Left lung (tissue), 10 donors: ENCODE results near the gene C1QA. TPM values are rescaled to one million over a fixed set of nuclear protein-coding genes. Genes with fewer than 3 reads are reported as not detected.

ENCODE experiments used
- ATAC-seq: fragments of 200-7000 bp; cut with Tn5 transposase; one replicate; pipeline ENCODE4 v1.9.1; 2020; ENCODE audit warnings: moderate library complexity
- DNase-seq, 4 donors: peaks; one replicate each; pipeline ENCODE4 v3.0.0-alpha.2; 2013 to 2020
- H3K27ac ChIP-seq, 2 donors: fragments of 200-600 bp; sonication (generic) in 1 of 2; one replicate each; pipeline versions ENCODE4 v1.5.0 to v1.8.0; 2020 to 2021
- H3K27me3 ChIP-seq, 2 donors: fragments of 200-600 bp; sonication (generic) in 1 of 2; one replicate each; pipeline versions ENCODE4 v1.5.0 to v1.8.0; 2020 to 2021
- H3K36me3 ChIP-seq, 2 donors: fragments of 200-600 bp; sonication (generic) in 1 of 2; one replicate each; pipeline versions ENCODE4 v1.5.0 to v1.8.0; 2020 to 2021
- H3K4me1 ChIP-seq, 2 donors: fragments of 200-600 bp; one replicate each; pipeline ENCODE4 v1.8.0; 2021
- H3K4me3 ChIP-seq, 2 donors: fragments of 200-600 bp; sonication (generic) in 1 of 2; one replicate each; pipeline versions ENCODE4 v1.5.0 to v1.8.0; 2020 to 2021; ENCODE audit warnings: mild to moderate bottlenecking in 1 of 2
- H3K9me3 ChIP-seq, 2 donors: fragments of 200-600 bp; sonication (generic) in 1 of 2; one replicate each; pipeline versions ENCODE4 v1.5.0 to v1.8.0; 2020 to 2021
- CTCF ChIP-seq, 2 donors: fragments of 200-600 bp; sonication (generic) in 1 of 2; IDR thresholded peaks; one replicate each; pipeline versions ENCODE4 v1.5.0 to v1.8.0; 2021; ENCODE audit warnings: antibody characterized with exemption in 2 of 2
- intact Hi-C, 2 donors: fragments of 100-400 bp; cut with DNase I; formaldehyde crosslinking; loops; one replicate each; pipeline versions ENCODE4 v1.11.2 to v1.14.2; 2022
- polyA plus RNA-seq, 6 donors: library from polyadenylated mRNA; unstranded; fragments of 120-200 nt; gene quantifications; one replicate each; pipeline ENCODE4 v1.2.1, GENCODE V29; 2013; ENCODE audit not compliant: insufficient read length in 6 of 6
- total RNA-seq, 2 donors: library from RNA; stranded (reverse); fragmentation: NEBNext Ultra II Directional; extraction: Animal tissue kit (Norgen Biotek cat#: 25700); gene quantifications; one replicate each; pipeline ENCODE4 v1.2.1, GENCODE V29; 2021
- donor health status: DM: no; HTN: yes; CAD: no.
- donor health status: DM: no; HTN: no; CAD: no.

C1QA gene
- total and polyA plus RNA-seq, 8 donors = 15.3 to 476 (median 24.1) TPM

DNA sequence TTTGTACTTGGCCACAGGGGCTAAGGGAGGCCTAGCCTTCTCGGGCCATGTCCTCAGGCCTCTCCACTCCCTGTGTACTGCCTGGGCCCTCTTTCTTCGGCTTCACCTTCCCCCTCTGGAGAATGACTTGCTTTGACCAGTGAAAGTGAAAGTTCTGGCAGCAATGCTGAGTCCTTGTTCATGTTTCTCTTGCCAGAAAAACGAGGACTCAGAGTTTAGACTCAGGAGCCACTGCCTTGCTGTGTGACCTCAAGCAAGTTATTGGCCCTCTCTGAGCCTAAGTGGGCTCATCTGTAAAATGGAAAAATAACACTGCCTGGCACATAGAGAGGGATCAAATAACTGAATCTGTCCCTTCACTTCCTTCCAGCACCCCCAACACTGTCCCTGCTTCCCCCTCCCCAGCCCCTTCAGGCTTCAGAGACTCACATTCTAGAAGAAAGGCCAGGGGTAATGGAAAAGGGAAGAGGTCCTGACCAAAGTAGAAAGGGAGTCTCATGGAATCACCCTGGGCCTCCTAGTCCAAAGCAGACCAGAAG, 1.5 kb downstream of the C1QA start:
- Histone ChIP-seq H3K36me3 (no peaks in the 10 kb centered on the region), H3K4me3 (peak overlapping the region; percentile 5 to 40), H3K27me3 (peaks cover 0 to 66% of the 10 kb centered on the region in 2 donors), H3K9me3 (no peaks in the 10 kb centered on the region), H3K27ac (no peak overlapping the region), H3K4me1 (peaks cover 4 to 10% of the 10 kb centered on the region in 2 donors)
- ATAC-seq = no peak
- no peak for TF ChIP-seq CTCF (IDR thresholded peaks at IDR 0.05)
- no peak for DNase-seq
- intact Hi-C loops = loop anchor here in 1 of 2 donors (10.0 kb wide), 1 partner anchor 213 kb away; no protein-coding TSS in a partner anchor

- no peak for ATAC-seq
- H3K4me1 ChIP-seq = peaks cover 4 to 10% of the 10 kb centered on the region in 2 donors
- no peaks in the 10 kb centered on the region for H3K9me3 ChIP-seq
- TF ChIP-seq CTCF (IDR thresholded peaks at IDR 0.05) = no peak
- H3K4me3 ChIP-seq = peak overlapping the region in 1 of 2 donors; percentile 40
- no peaks in the 10 kb centered on the region for H3K36me3 ChIP-seq
- H3K27me3 ChIP-seq = peaks cover 0 to 65% of the 10 kb centered on the region in 2 donors
- H3K27ac ChIP-seq = no peak overlapping the region
- intact Hi-C loops = loop anchor here in 1 of 2 donors (10.0 kb wide), 1 partner anchor 214 kb away; no protein-coding TSS in a partner anchor
- DNase-seq = no peak
These were observed 2.2 kb downstream of the C1QA start for GRCh38 chr1:22638476-22639234.

GRCh38 chr1:22639286-22639685, 2.9 kb downstream of the C1QA start:
- H3K4me3 ChIP-seq = peak overlapping the region in 1 of 2 donors; percentile 40
- ATAC-seq = no peak
- intact Hi-C loops = loop anchor here in 1 of 2 donors (10.0 kb wide), 1 partner anchor 214 kb away; no protein-coding TSS in a partner anchor

DNA sequence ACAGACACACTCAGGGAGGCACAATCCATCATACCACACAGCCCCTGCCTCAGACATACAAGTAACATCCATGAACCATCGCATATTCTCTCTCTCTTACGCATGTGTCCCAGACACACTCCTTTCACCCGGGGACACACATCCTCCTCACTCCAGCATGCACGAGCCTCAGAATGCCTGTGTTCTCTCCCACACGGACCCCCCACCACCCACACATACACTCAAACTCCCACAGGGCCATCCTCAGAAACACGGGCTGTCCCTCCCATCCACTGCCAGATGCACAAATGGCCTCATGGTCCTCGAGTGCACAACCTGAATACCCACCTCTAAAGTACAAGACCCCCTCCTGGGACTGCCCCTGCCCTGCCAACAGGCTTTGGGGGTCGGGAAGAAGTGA, 4.8 kb downstream of the C1QA start:
- ATAC-seq = no peak

More at GRCh38 chr1:22639286-22639685, 2.9 kb downstream of the C1QA start:
- Histone ChIP-seq H3K27me3 (peaks cover 0 to 65% of the 10 kb centered on the region in 2 donors), H3K27ac (no peak overlapping the region), H3K9me3 (no peaks in the 10 kb centered on the region), H3K36me3 (no peaks in the 10 kb centered on the region), H3K4me1 (peaks cover 4 to 10% of the 10 kb centered on the region in 2 donors)
- DNase-seq = no peak
- no peak for TF ChIP-seq CTCF (IDR thresholded peaks at IDR 0.05)

More for the DNA sequence above, 4.8 kb downstream of the C1QA start:
- no peak for DNase-seq
- H3K27me3 ChIP-seq = peaks cover 0 to 56% of the 10 kb centered on the region in 2 donors
- H3K9me3 ChIP-seq = no peaks in the 10 kb centered on the region
- peaks cover 4 to 10% of the 10 kb centered on the region in 2 donors for H3K4me1 ChIP-seq
- intact Hi-C loops = no loop called here
- H3K4me3 ChIP-seq = no peak overlapping the region
- TF ChIP-seq CTCF (IDR thresholded peaks at IDR 0.05) = no peak
- no peaks in the 10 kb centered on the region for H3K36me3 ChIP-seq
- H3K27ac ChIP-seq = no peak overlapping the region
